Prostate gland (tissue), 2 donors: Measurements from ENCODE around the gene CACNA1I. TPM values are rescaled to one million over a fixed set of nuclear protein-coding genes. Genes with fewer than 3 reads are reported as not detected.
A peak's percentile ranks its signal among the peaks of the same experiment; 100 is the strongest.

Experiments used
- DNase-seq: peaks from one replicate; pipeline ENCODE4 v3.0.0-alpha.2; 2019; ENCODE audit warnings: low spot score
- H3K27ac ChIP-seq, 2 donors: fragments of 200-600 bp; sonication (generic); 2 replicates each; pipeline ENCODE4 v1.5.1; 2017 to 2019
- H3K27me3 ChIP-seq: fragments of 200-600 bp; sonication (generic); replicated peaks from 2 replicates; pipeline ENCODE4 v1.5.1; 2019; ENCODE audit not compliant: insufficient read depth
- H3K36me3 ChIP-seq, 2 donors: fragments of 200-600 bp; sonication (generic); 1 replicate in 1 of 2; 2 replicates in 1 of 2; pipeline versions ENCODE4 v1.5.1 to v1.8.1; 2017 to 2019
- H3K4me1 ChIP-seq: fragments of 200-600 bp; sonication (generic); replicated peaks from 2 replicates; pipeline ENCODE4 v1.5.1; 2019
- H3K4me3 ChIP-seq, 2 donors: fragments of 200-600 bp; sonication (generic); 2 replicates each; pipeline ENCODE4 v1.5.1; 2017 to 2019
- H3K9me3 ChIP-seq: fragments of 200-600 bp; sonication (generic); 2 replicates; pipeline ENCODE4 v1.5.1; 2017
- CTCF ChIP-seq, 4 experiments: fragments of 200-600 bp in 2 of 4; fragments of 450-650 bp in 2 of 4; sonication (generic) in 2 of 4; IDR thresholded peaks; 1 replicate in 3 of 4; 2 replicates in 1 of 4; pipeline ENCODE4 v1.5.1; 2016 to 2019; ENCODE audit warnings: antibody characterized with exemption in 4 of 4, mild to moderate bottlenecking in 2 of 4, moderate library complexity in 2 of 4
- POLR2A ChIP-seq: fragments of 450-650 bp; IDR thresholded peaks from one replicate; pipeline ENCODE4 v1.6.1; 2016; ENCODE audit warnings: antibody characterized with exemption, mild to moderate bottlenecking
- POLR2AphosphoS5 ChIP-seq: sonication (generic); formaldehyde crosslinking; IDR thresholded peaks from one replicate; pipeline ENCODE4 v1.6.1; 2017; ENCODE audit warnings: antibody characterized with exemption
- WGBS: methylation state at CpG from one replicate; pipeline ENCODE4 v1.1.5; 2018; 5-methylcytosine and 5-hydroxymethylcytosine counted together
- intact Hi-C: fragments of 100-400 bp; cut with DNase I; formaldehyde crosslinking; loops from one replicate; pipeline ENCODE4 v1.14.2; 2022
- total RNA-seq, 2 donors: library from RNA; depleted of rRNA; stranded (reverse); fragments of >200 nt; gene quantifications; one replicate each; pipeline ENCODE4 v1.1.0, GENCODE V29; 2016

CACNA1I gene
- total RNA-seq, 2 donors from 2014 or later = 0.05 to 0.68 TPM

GRCh38 chr22:39528080-39528661, 42.4 kb upstream of the CACNA1I start:
- H3K4me3 ChIP-seq = peak overlapping the region in 1 of 2 donors; percentile 4
- TF ChIP-seq POLR2AphosphoS5 (no peak), CTCF (IDR thresholded peaks at IDR 0.05) (no peak), POLR2A (no peak)
- no peak for DNase-seq
- no peaks in the 10 kb centered on the region for H3K9me3 ChIP-seq
- H3K36me3 ChIP-seq = peaks cover 0 to 5% of the 10 kb centered on the region in 2 donors
- peaks cover 47% of the 10 kb centered on the region for H3K4me1 ChIP-seq
- peak overlapping the region; percentile 62 to 64 for H3K27ac ChIP-seq
- no peaks in the 10 kb centered on the region for H3K27me3 ChIP-seq
- 47% methylated on average over 12 of the region's 12 CpGs for WGBS
- intact Hi-C loops = loop anchor here (2.0 to 10.0 kb wide), 3 partner anchors 36 to 211 kb away; partner anchors contain the start of gene SYNGR1

- Histone ChIP-seq H3K4me1 (peaks cover 41% of the 10 kb centered on the region), H3K27ac (peak overlapping the region; percentile 62 to 64), H3K4me3 (peak overlapping the region in 1 of 2 donors; percentile 4), H3K36me3 (peaks cover 0 to 5% of the 10 kb centered on the region in 2 donors), H3K27me3 (no peaks in the 10 kb centered on the region), H3K9me3 (no peaks in the 10 kb centered on the region)
- 33% methylated on average over 25 of the region's 32 CpGs for WGBS
- DNase-seq = peak; percentile 92
- TF ChIP-seq CTCF (IDR thresholded peaks at IDR 0.05) = peak; percentile 98 to 99 (median 98)
- peak; percentile 11 for TF ChIP-seq POLR2A
- TF ChIP-seq POLR2AphosphoS5 = peak; percentile 92
- intact Hi-C loops = loop anchor here (2.0 to 10.0 kb wide), 3 partner anchors 37 to 212 kb away; partner anchors contain the start of gene SYNGR1
These were observed 41.7 kb upstream of the CACNA1I start for GRCh38 chr22:39528681-39529486.

- WGBS = 62% methylated on average over 14 of the region's 17 CpGs
- Histone ChIP-seq H3K4me1 (peaks cover 36% of the 10 kb centered on the region), H3K4me3 (peak overlapping the region in 1 of 2 donors; percentile 4), H3K27me3 (no peaks in the 10 kb centered on the region), H3K9me3 (no peaks in the 10 kb centered on the region), H3K27ac (peak overlapping the region; percentile 62 to 64), H3K36me3 (peaks cover 0 to 5% of the 10 kb centered on the region in 2 donors)
- intact Hi-C loops = loop anchor here (2.0 to 10.0 kb wide), 3 partner anchors 37 to 213 kb away; partner anchors contain the start of gene SYNGR1
- no peak for DNase-seq
- TF ChIP-seq POLR2AphosphoS5 (no peak), CTCF (IDR thresholded peaks at IDR 0.05) (no peak), POLR2A (no peak)
These were observed 41.1 kb upstream of the CACNA1I start for GRCh38 chr22:39529487-39529851.

GRCh38 chr22:39530116-39530515, 40.4 kb upstream of the CACNA1I start:
- Histone ChIP-seq H3K9me3 (no peaks in the 10 kb centered on the region), H3K36me3 (peaks cover 0 to 5% of the 10 kb centered on the region in 2 donors), H3K4me1 (peaks cover 34% of the 10 kb centered on the region), H3K27me3 (no peaks in the 10 kb centered on the region), H3K27ac (peak overlapping the region in 1 of 2 donors; percentile 64), H3K4me3 (no peak overlapping the region)
- TF ChIP-seq POLR2A (no peak), CTCF (IDR thresholded peaks at IDR 0.05) (no peak), POLR2AphosphoS5 (no peak)
- WGBS = 65% methylated on average over 6 of the region's 6 CpGs
- no peak for DNase-seq
- intact Hi-C loops = loop anchor here (5.0 to 10.0 kb wide), 2 partner anchors 512 to 815 kb away; partner anchors contain the start of gene ADSL
